Liver (tissue), 9 donors: ENCODE data around the gene PROX1. TPM values are rescaled to one million over a fixed set of nuclear protein-coding genes. Genes with fewer than 3 reads are reported as not detected.

ENCODE experiments used
- DNase-seq: peaks from one replicate; pipeline ENCODE4 v3.0.0-alpha.2; 2017; ENCODE audit warnings: low spot score
- H3K27ac ChIP-seq, 2 donors: one replicate each; pipeline ENCODE4 v1.7.0; 2013; ENCODE audit warnings: inconsistent platforms in 2 of 2, low read length in 2 of 2, control low read depth in 1 of 2, low read depth in 1 of 2, mild to moderate bottlenecking in 1 of 2
- H3K27me3 ChIP-seq, 4 donors: one replicate each; pipeline versions ENCODE4 v1.6.1 to v1.7.0; 2013; ENCODE audit warnings: low read length in 3 of 4, inconsistent platforms in 1 of 4, mild to moderate bottlenecking in 1 of 4, moderate library complexity in 1 of 4; ENCODE audit not compliant: control insufficient read depth in 4 of 4, insufficient read depth in 4 of 4
- H3K36me3 ChIP-seq, 4 donors: one replicate each; pipeline versions ENCODE4 v1.6.1 to v1.7.0; 2013; ENCODE audit warnings: low read length in 3 of 4, mild to moderate bottlenecking in 3 of 4, low read depth in 1 of 4, moderate library complexity in 1 of 4; ENCODE audit not compliant: control insufficient read depth in 4 of 4, insufficient read depth in 3 of 4
- H3K4me1 ChIP-seq, 4 donors: one replicate each; pipeline versions ENCODE4 v1.6.1 to v1.7.0; 2013; ENCODE audit warnings: low read length in 3 of 4, mild to moderate bottlenecking in 3 of 4, moderate library complexity in 1 of 4; ENCODE audit not compliant: control insufficient read depth in 4 of 4, insufficient read depth in 4 of 4
- H3K4me3 ChIP-seq, 3 donors: one replicate each; pipeline versions ENCODE4 v1.6.1 to v1.7.0; 2013; ENCODE audit warnings: low read length in 3 of 3, control low read depth in 1 of 3, low read depth in 1 of 3, mild to moderate bottlenecking in 1 of 3
- H3K9ac ChIP-seq, 2 donors: one replicate each; pipeline ENCODE4 v1.7.0; 2013; ENCODE audit warnings: low read length in 2 of 2, mild to moderate bottlenecking in 2 of 2, moderate library complexity in 2 of 2, control low read depth in 1 of 2, low read depth in 1 of 2
- H3K9me3 ChIP-seq, 4 donors: one replicate each; pipeline versions ENCODE4 v1.6.1 to v1.7.0; 2013; ENCODE audit warnings: low read length in 3 of 4; ENCODE audit not compliant: control insufficient read depth in 4 of 4
- ATF3 ChIP-seq: IDR thresholded peaks from 2 replicates; pipeline ENCODE4 v1.6.1; 2016; ENCODE audit warnings: antibody characterized with exemption
- CTCF ChIP-seq: fragments of 150-350 bp; IDR thresholded peaks from 2 replicates; pipeline ENCODE4 v1.5.1; 2017; ENCODE audit warnings: improper control_type of control experiment, low read depth, low read length; ENCODE audit not compliant: missing input control
- EGR1 ChIP-seq, 2 donors: IDR thresholded peaks; 2 replicates each; pipeline ENCODE4 v1.6.1; 2016 to 2018; ENCODE audit warnings: antibody characterized with exemption in 2 of 2, low read depth in 2 of 2
- FOXA1 ChIP-seq: IDR thresholded peaks from 2 replicates; pipeline ENCODE4 v1.6.1; 2016; ENCODE audit warnings: antibody characterized with exemption
- FOXA2 ChIP-seq: IDR thresholded peaks from 2 replicates; pipeline ENCODE4 v1.6.1; 2016; ENCODE audit warnings: antibody characterized with exemption
- GABPA ChIP-seq, 2 donors: IDR thresholded peaks in 1 of 2; conservative IDR thresholded peaks in 1 of 2; 2 replicates each; pipeline ENCODE4 v1.6.1; 2016; ENCODE audit warnings: antibody characterized with exemption in 2 of 2, mild to moderate bottlenecking in 1 of 2, moderate library complexity in 1 of 2
- HNF4A ChIP-seq, 2 donors: conservative IDR thresholded peaks; 2 replicates each; pipeline ENCODE4 v1.6.1; 2016; ENCODE audit warnings: antibody characterized with exemption in 2 of 2, mild to moderate bottlenecking in 2 of 2
- HNF4G ChIP-seq: IDR thresholded peaks from 2 replicates; pipeline ENCODE4 v1.6.1; 2016; ENCODE audit warnings: antibody characterized with exemption
- MAX ChIP-seq: IDR thresholded peaks from 2 replicates; pipeline ENCODE4 v1.6.1; 2016; ENCODE audit warnings: antibody characterized with exemption
- NR2F2 ChIP-seq: IDR thresholded peaks from 2 replicates; pipeline ENCODE4 v1.6.1; 2016; ENCODE audit warnings: antibody characterized with exemption
- RAD21 ChIP-seq, 2 donors: IDR thresholded peaks; 2 replicates each; pipeline ENCODE4 v1.6.1; 2016; ENCODE audit warnings: antibody characterized with exemption in 2 of 2, mild to moderate bottlenecking in 2 of 2
- REST ChIP-seq: IDR thresholded peaks from 2 replicates; pipeline ENCODE4 v1.6.1; 2016; ENCODE audit warnings: antibody characterized with exemption, mild to moderate bottlenecking
- RXRA ChIP-seq, 2 donors: IDR thresholded peaks; 2 replicates each; pipeline ENCODE4 v1.6.1; 2017 to 2018; ENCODE audit warnings: antibody characterized with exemption in 2 of 2, mild to moderate bottlenecking in 1 of 2
- SP1 ChIP-seq: IDR thresholded peaks from 2 replicates; pipeline ENCODE4 v1.6.1; 2018; ENCODE audit warnings: antibody characterized with exemption, mild to moderate bottlenecking
- TAF1 ChIP-seq: conservative IDR thresholded peaks from 2 replicates; pipeline ENCODE4 v1.6.1; 2016; ENCODE audit warnings: antibody characterized with exemption, mild to moderate bottlenecking
- YY1 ChIP-seq: IDR thresholded peaks from 2 replicates; pipeline ENCODE4 v1.6.1; 2016; ENCODE audit warnings: antibody characterized with exemption, mild to moderate bottlenecking
- ZBTB33 ChIP-seq: IDR thresholded peaks from 2 replicates; pipeline ENCODE4 v1.6.1; 2016; ENCODE audit warnings: antibody characterized with exemption
- WGBS: extraction: QIAGEN DNeasy Blood & Tissue Kit; methylation state at CpG from one replicate; pipeline ENCODE4 v1.1.7; 2013; 5-methylcytosine and 5-hydroxymethylcytosine counted together
- polyA plus RNA-seq, 2 donors: library from polyadenylated mRNA; stranded (reverse) in 1 of 2; unstranded in 1 of 2; fragments of 200-250 nt in 1 of 2; fragments of >200 nt in 1 of 2; fragmentation: Nextera tagmentation in 1 of 2; extraction: Ambion mirVana in 1 of 2; gene quantifications; one replicate each; pipeline versions ENCODE4 v1.2.1 to v1.2.3, GENCODE V29; 2013 to 2015
- total RNA-seq, 2 donors: library from RNA; depleted of rRNA; stranded (reverse); fragments of >200 nt; gene quantifications; one replicate each; pipeline ENCODE4 v1.2.3, GENCODE V29; 2014
- donor health status: healthy.
- donor health status: healthy.
- donor health status: healthy.
- donor health status: healthy.
- donor health status: healthy.

The PROX1 gene
- total and polyA plus RNA-seq, 4 donors = 18.3 to 101 (median 31.3) TPM

GRCh38 chr1:214013614-214014377 is 26.0 kb downstream of the PROX1 start:
- Histone ChIP-seq H3K36me3 (peaks cover 2 to 61% (median 55%) of the 10 kb centered on the region in 4 donors), H3K9me3 (no peaks in the 10 kb centered on the region), H3K4me3 (no peak overlapping the region), H3K4me1 (peaks cover 3 to 52% (median 36%) of the 10 kb centered on the region in 4 donors), H3K27ac (no peak overlapping the region), H3K9ac (no peak overlapping the region), H3K27me3 (no peaks in the 10 kb centered on the region)
- no peak for DNase-seq
- WGBS = 91% methylated on average over 15 of the region's 15 CpGs
- TF ChIP-seq ZBTB33 (no peak), FOXA2 (no peak), EGR1 (IDR thresholded peaks at IDR 0.05; ENCODE audit: low read depth in 2 of 2) (no peak), MAX (no peak), GABPA (IDR thresholded peaks at IDR 0.05 in 1 of 2, conservative IDR thresholded peaks at IDR 0.05 in 1 of 2) (no peak), TAF1 (no peak)

GRCh38 chr1:214014730-214015129 is 27.0 kb downstream of the PROX1 start:
- Histone ChIP-seq H3K4me1 (peaks cover 8 to 61% (median 42%) of the 10 kb centered on the region in 4 donors), H3K27me3 (no peaks in the 10 kb centered on the region), H3K9me3 (no peaks in the 10 kb centered on the region), H3K9ac (no peak overlapping the region), H3K27ac (no peak overlapping the region), H3K36me3 (peaks cover 2 to 56% (median 54%) of the 10 kb centered on the region in 4 donors), H3K4me3 (no peak overlapping the region)
- WGBS = 77% methylated on average over 4 of the region's 4 CpGs
- no peak for DNase-seq
- no peak for TF ChIP-seq RXRA (IDR thresholded peaks at IDR 0.05)
- TF ChIP-seq YY1 = no peak
- TF ChIP-seq ZBTB33 = no peak
- TF ChIP-seq ATF3 = no peak
- TF ChIP-seq HNF4G = no peak
- TF ChIP-seq GABPA (IDR thresholded peaks at IDR 0.05 in 1 of 2, conservative IDR thresholded peaks at IDR 0.05 in 1 of 2) = no peak
- TF ChIP-seq FOXA1 = no peak
- TF ChIP-seq MAX = no peak
- TF ChIP-seq FOXA2 = no peak
- TF ChIP-seq RAD21 (IDR thresholded peaks at IDR 0.05) = no peak
- TF ChIP-seq EGR1 (IDR thresholded peaks at IDR 0.05; ENCODE audit: low read depth in 2 of 2) = no peak
- no peak for TF ChIP-seq HNF4A (conservative IDR thresholded peaks at IDR 0.05)
- no peak for TF ChIP-seq NR2F2
- no peak for TF ChIP-seq TAF1
- no peak for TF ChIP-seq SP1
- TF ChIP-seq REST = no peak
- no peak for TF ChIP-seq CTCF
